Liver (tissue), 9 donors: ENCODE data around the gene ART3. TPM values are rescaled to one million over a fixed set of nuclear protein-coding genes. Genes with fewer than 3 reads are reported as not detected.

Experiments used
- DNase-seq: peaks from one replicate; pipeline ENCODE4 v3.0.0-alpha.2; 2017; ENCODE audit warnings: low spot score
- H3K27ac ChIP-seq, 2 donors: one replicate each; pipeline ENCODE4 v1.7.0; 2013; ENCODE audit warnings: inconsistent platforms in 2 of 2, low read length in 2 of 2, control low read depth in 1 of 2, low read depth in 1 of 2, mild to moderate bottlenecking in 1 of 2
- H3K27me3 ChIP-seq, 4 donors: one replicate each; pipeline versions ENCODE4 v1.6.1 to v1.7.0; 2013; ENCODE audit warnings: low read length in 3 of 4, inconsistent platforms in 1 of 4, mild to moderate bottlenecking in 1 of 4, moderate library complexity in 1 of 4; ENCODE audit not compliant: control insufficient read depth in 4 of 4, insufficient read depth in 4 of 4
- H3K36me3 ChIP-seq, 4 donors: one replicate each; pipeline versions ENCODE4 v1.6.1 to v1.7.0; 2013; ENCODE audit warnings: low read length in 3 of 4, mild to moderate bottlenecking in 3 of 4, low read depth in 1 of 4, moderate library complexity in 1 of 4; ENCODE audit not compliant: control insufficient read depth in 4 of 4, insufficient read depth in 3 of 4
- H3K4me1 ChIP-seq, 4 donors: one replicate each; pipeline versions ENCODE4 v1.6.1 to v1.7.0; 2013; ENCODE audit warnings: low read length in 3 of 4, mild to moderate bottlenecking in 3 of 4, moderate library complexity in 1 of 4; ENCODE audit not compliant: control insufficient read depth in 4 of 4, insufficient read depth in 4 of 4
- H3K4me3 ChIP-seq, 3 donors: one replicate each; pipeline versions ENCODE4 v1.6.1 to v1.7.0; 2013; ENCODE audit warnings: low read length in 3 of 3, control low read depth in 1 of 3, low read depth in 1 of 3, mild to moderate bottlenecking in 1 of 3
- H3K9ac ChIP-seq, 2 donors: one replicate each; pipeline ENCODE4 v1.7.0; 2013; ENCODE audit warnings: low read length in 2 of 2, mild to moderate bottlenecking in 2 of 2, moderate library complexity in 2 of 2, control low read depth in 1 of 2, low read depth in 1 of 2
- H3K9me3 ChIP-seq, 4 donors: one replicate each; pipeline versions ENCODE4 v1.6.1 to v1.7.0; 2013; ENCODE audit warnings: low read length in 3 of 4; ENCODE audit not compliant: control insufficient read depth in 4 of 4
- ATF3 ChIP-seq: IDR thresholded peaks from 2 replicates; pipeline ENCODE4 v1.6.1; 2016; ENCODE audit warnings: antibody characterized with exemption
- CTCF ChIP-seq: fragments of 150-350 bp; IDR thresholded peaks from 2 replicates; pipeline ENCODE4 v1.5.1; 2017; ENCODE audit warnings: improper control_type of control experiment, low read depth, low read length; ENCODE audit not compliant: missing input control
- EGR1 ChIP-seq, 2 donors: IDR thresholded peaks; 2 replicates each; pipeline ENCODE4 v1.6.1; 2016 to 2018; ENCODE audit warnings: antibody characterized with exemption in 2 of 2, low read depth in 2 of 2
- FOXA1 ChIP-seq: IDR thresholded peaks from 2 replicates; pipeline ENCODE4 v1.6.1; 2016; ENCODE audit warnings: antibody characterized with exemption
- FOXA2 ChIP-seq: IDR thresholded peaks from 2 replicates; pipeline ENCODE4 v1.6.1; 2016; ENCODE audit warnings: antibody characterized with exemption
- GABPA ChIP-seq, 2 donors: IDR thresholded peaks in 1 of 2; conservative IDR thresholded peaks in 1 of 2; 2 replicates each; pipeline ENCODE4 v1.6.1; 2016; ENCODE audit warnings: antibody characterized with exemption in 2 of 2, mild to moderate bottlenecking in 1 of 2, moderate library complexity in 1 of 2
- HNF4A ChIP-seq, 2 donors: conservative IDR thresholded peaks; 2 replicates each; pipeline ENCODE4 v1.6.1; 2016; ENCODE audit warnings: antibody characterized with exemption in 2 of 2, mild to moderate bottlenecking in 2 of 2
- HNF4G ChIP-seq: IDR thresholded peaks from 2 replicates; pipeline ENCODE4 v1.6.1; 2016; ENCODE audit warnings: antibody characterized with exemption
- JUND ChIP-seq, 2 donors: IDR thresholded peaks; 2 replicates each; pipeline ENCODE4 v1.6.1; 2016; ENCODE audit warnings: antibody characterized with exemption in 2 of 2
- MAX ChIP-seq: IDR thresholded peaks from 2 replicates; pipeline ENCODE4 v1.6.1; 2016; ENCODE audit warnings: antibody characterized with exemption
- NR2F2 ChIP-seq: IDR thresholded peaks from 2 replicates; pipeline ENCODE4 v1.6.1; 2016; ENCODE audit warnings: antibody characterized with exemption
- REST ChIP-seq: IDR thresholded peaks from 2 replicates; pipeline ENCODE4 v1.6.1; 2016; ENCODE audit warnings: antibody characterized with exemption, mild to moderate bottlenecking
- RXRA ChIP-seq, 2 donors: IDR thresholded peaks; 2 replicates each; pipeline ENCODE4 v1.6.1; 2017 to 2018; ENCODE audit warnings: antibody characterized with exemption in 2 of 2, mild to moderate bottlenecking in 1 of 2
- SP1 ChIP-seq: IDR thresholded peaks from 2 replicates; pipeline ENCODE4 v1.6.1; 2018; ENCODE audit warnings: antibody characterized with exemption, mild to moderate bottlenecking
- TAF1 ChIP-seq: conservative IDR thresholded peaks from 2 replicates; pipeline ENCODE4 v1.6.1; 2016; ENCODE audit warnings: antibody characterized with exemption, mild to moderate bottlenecking
- YY1 ChIP-seq: IDR thresholded peaks from 2 replicates; pipeline ENCODE4 v1.6.1; 2016; ENCODE audit warnings: antibody characterized with exemption, mild to moderate bottlenecking
- ZBTB33 ChIP-seq: IDR thresholded peaks from 2 replicates; pipeline ENCODE4 v1.6.1; 2016; ENCODE audit warnings: antibody characterized with exemption
- WGBS: extraction: QIAGEN DNeasy Blood & Tissue Kit; methylation state at CpG from one replicate; pipeline ENCODE4 v1.1.7; 2013; 5-methylcytosine and 5-hydroxymethylcytosine counted together
- polyA plus RNA-seq, 2 donors: library from polyadenylated mRNA; stranded (reverse) in 1 of 2; unstranded in 1 of 2; fragments of 200-250 nt in 1 of 2; fragments of >200 nt in 1 of 2; fragmentation: Nextera tagmentation in 1 of 2; extraction: Ambion mirVana in 1 of 2; gene quantifications; one replicate each; pipeline versions ENCODE4 v1.2.1 to v1.2.3, GENCODE V29; 2013 to 2015
- total RNA-seq, 2 donors: library from RNA; depleted of rRNA; stranded (reverse); fragments of >200 nt; gene quantifications; one replicate each; pipeline ENCODE4 v1.2.3, GENCODE V29; 2014
- donor health status: healthy.
- donor health status: healthy.
- donor health status: healthy.
- donor health status: healthy.
- donor health status: healthy.

The ART3 gene
- total and polyA plus RNA-seq, 4 donors = 0.08 TPM; not detected in 3

DNA sequence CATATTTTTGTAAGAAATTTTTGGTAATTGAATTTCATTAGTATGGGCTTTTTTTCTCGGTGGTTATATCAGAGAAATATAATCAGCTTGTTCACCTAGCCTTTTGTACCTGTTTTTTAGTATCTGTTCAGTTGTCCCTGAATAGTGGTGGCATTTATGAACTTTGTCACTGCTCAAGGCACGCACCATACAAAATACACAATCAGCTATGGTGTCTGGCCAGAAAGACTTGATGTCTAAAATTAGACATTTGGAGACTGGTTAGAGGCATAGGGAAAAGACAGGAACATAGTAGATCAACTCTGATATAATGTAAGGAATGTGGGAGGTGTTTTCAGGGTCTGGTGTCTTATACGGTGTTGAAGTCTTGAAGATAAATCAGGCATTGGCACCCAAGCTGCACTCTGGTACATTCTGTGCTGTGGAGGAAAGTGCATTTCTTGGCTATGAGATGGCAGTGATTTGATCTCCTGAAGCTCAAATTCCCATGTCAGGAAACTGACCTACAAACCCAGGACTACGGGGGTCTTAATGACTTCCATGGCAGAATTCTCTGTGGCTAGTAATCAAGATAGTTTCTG, 3.6 kb downstream of the ART3 start:
- peaks cover 0 to 2% (median 0%) of the 10 kb centered on the region in 4 donors for H3K4me1 ChIP-seq
- no peak overlapping the region for H3K9ac ChIP-seq
- TF ChIP-seq JUND (IDR thresholded peaks at IDR 0.05) = no peak
- peak; percentile 52 to 54 for TF ChIP-seq HNF4A (conservative IDR thresholded peaks at IDR 0.05)
- TF ChIP-seq FOXA2 = no peak
- no peak for TF ChIP-seq TAF1
- TF ChIP-seq EGR1 (IDR thresholded peaks at IDR 0.05; ENCODE audit: low read depth in 2 of 2) = no peak
- TF ChIP-seq NR2F2 = no peak
- no peak for TF ChIP-seq ATF3
- no peak for TF ChIP-seq CTCF
- no peak for TF ChIP-seq RXRA (IDR thresholded peaks at IDR 0.05)
- no peak for TF ChIP-seq YY1
- TF ChIP-seq FOXA1 = no peak
- no peak for TF ChIP-seq MAX
- no peak for TF ChIP-seq GABPA (IDR thresholded peaks at IDR 0.05 in 1 of 2, conservative IDR thresholded peaks at IDR 0.05 in 1 of 2)
- TF ChIP-seq REST = no peak
- peak; percentile 21 for TF ChIP-seq SP1
- TF ChIP-seq HNF4G = no peak

DNA sequence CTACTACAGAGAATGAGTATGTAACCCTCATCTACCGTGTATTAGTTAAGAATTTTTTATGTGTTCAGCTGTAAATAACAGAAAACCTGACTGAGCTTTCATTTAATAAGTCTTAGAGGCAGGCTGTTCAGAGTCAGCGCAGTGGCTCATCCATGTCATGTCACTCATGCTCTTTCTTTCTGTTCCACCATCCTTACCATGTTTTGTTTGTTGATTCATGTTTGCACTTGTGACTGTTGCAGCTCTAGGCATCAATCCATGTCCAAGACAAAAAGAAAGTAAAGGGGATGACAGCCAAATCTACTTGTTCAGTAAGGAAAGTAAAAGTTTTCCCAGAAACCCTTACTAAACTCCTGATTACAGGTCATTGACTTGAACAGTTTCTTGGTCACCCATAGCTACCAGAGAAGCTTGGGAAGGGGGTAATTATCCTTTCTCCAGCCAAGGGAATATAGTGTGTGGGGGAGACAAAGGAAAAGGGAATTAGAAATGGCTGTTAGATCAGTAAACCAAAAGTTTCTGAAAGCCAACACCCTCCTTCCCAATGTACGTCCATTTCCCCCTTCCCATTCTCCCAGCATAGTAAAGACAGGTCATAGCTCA, 9.0 kb downstream of the ART3 start:
- Histone ChIP-seq H3K36me3 (no peaks in the 10 kb centered on the region), H3K4me1 (peaks cover 0 to 9% (median 4%) of the 10 kb centered on the region in 4 donors), H3K4me3 (no peak overlapping the region), H3K27me3 (no peaks in the 10 kb centered on the region), H3K27ac (no peak overlapping the region), H3K9ac (no peak overlapping the region), H3K9me3 (no peaks in the 10 kb centered on the region)
- DNase-seq = no peak
- WGBS = 86% methylated on average over 3 of the region's 3 CpGs
- no peak for TF ChIP-seq JUND (IDR thresholded peaks at IDR 0.05)
- no peak for TF ChIP-seq SP1
- TF ChIP-seq ZBTB33 = no peak
- TF ChIP-seq GABPA (IDR thresholded peaks at IDR 0.05 in 1 of 2, conservative IDR thresholded peaks at IDR 0.05 in 1 of 2) = no peak
- TF ChIP-seq YY1 = no peak
- TF ChIP-seq REST = no peak
- TF ChIP-seq RXRA (IDR thresholded peaks at IDR 0.05) = no peak
- TF ChIP-seq FOXA2 = no peak

More for the DNA sequence above, 3.6 kb downstream of the ART3 start:
- Histone ChIP-seq H3K27ac (no peak overlapping the region), H3K36me3 (no peaks in the 10 kb centered on the region), H3K9me3 (no peaks in the 10 kb centered on the region), H3K27me3 (no peaks in the 10 kb centered on the region), H3K4me3 (no peak overlapping the region)
- 52% methylated on average over 4 of the region's 4 CpGs for WGBS
- DNase-seq = no peak
